ENCODE results near the gene CFAP45.

DNA sequence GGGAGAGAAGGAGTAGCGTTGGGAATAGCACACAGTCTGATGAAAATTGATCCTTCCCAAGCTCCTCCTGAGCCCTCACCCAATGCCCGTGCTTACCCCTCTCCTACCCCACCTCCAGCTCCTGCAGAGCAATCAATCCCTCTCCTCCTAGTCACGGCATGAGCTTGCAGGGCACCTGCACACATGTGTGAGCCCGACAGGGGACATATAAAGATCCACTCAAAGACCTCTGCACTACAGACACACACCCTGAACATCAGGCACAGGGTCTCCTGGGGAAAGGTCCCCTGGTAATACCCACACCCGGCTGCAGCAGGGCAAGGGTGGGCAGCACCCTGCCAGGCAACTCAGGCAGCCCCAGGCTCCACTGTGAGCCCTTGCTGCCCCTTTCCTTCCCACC is 37.9 kb downstream of the CFAP45 start:
- TF ChIP-seq, protein P1, sequence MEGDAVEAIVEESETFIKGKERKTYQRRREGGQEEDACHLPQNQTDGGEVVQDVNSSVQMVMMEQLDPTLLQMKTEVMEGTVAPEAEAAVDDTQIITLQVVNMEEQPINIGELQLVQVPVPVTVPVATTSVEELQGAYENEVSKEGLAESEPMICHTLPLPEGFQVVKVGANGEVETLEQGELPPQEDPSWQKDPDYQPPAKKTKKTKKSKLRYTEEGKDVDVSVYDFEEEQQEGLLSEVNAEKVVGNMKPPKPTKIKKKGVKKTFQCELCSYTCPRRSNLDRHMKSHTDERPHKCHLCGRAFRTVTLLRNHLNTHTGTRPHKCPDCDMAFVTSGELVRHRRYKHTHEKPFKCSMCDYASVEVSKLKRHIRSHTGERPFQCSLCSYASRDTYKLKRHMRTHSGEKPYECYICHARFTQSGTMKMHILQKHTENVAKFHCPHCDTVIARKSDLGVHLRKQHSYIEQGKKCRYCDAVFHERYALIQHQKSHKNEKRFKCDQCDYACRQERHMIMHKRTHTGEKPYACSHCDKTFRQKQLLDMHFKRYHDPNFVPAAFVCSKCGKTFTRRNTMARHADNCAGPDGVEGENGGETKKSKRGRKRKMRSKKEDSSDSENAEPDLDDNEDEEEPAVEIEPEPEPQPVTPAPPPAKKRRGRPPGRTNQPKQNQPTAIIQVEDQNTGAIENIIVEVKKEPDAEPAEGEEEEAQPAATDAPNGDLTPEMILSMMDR (IDR thresholded peaks at IDR 0.05) = no peak
- no peak for TF ChIP-seq POLR2A (IDR thresholded peaks at IDR 0.05)
